K562 (cell line): ENCODE results near the gene MRTFB. TPM values are rescaled to one million over a fixed set of nuclear protein-coding genes. Genes with fewer than 3 reads are reported as not detected.

ENCODE experiments used
- ATAC-seq: fragments of 200-7000 bp; cut with Tn5 transposase; 3 replicates; pipeline ENCODE4 v1.9.1; 2020; ENCODE audit warnings: moderate library complexity
- BruUV-seq: library from RNA; stranded (reverse); fragments of 400-500 nt; replicated peaks from 2 replicates; lab custom pipeline; 2021; lab: Mats Ljungman, UMichigan
- CTCF ChIA-PET: fragments of 300-600 bp; formaldehyde crosslinking; extraction: SDS; loops from one replicate; lab custom pipeline; 2021; ENCODE audit warnings: low intra/inter-chr PET ratio; lab: Yijun Ruan, JAX
- POLR2A ChIA-PET: fragments of 300-600, 350-650 bp; sonication (Branson Sonifier 250); formaldehyde crosslinking; extraction: SDS; loops from one replicate; lab custom pipeline; 2021; ENCODE audit warnings: antibody characterized with exemption, inconsistent platforms; lab: Yijun Ruan, JAX
- DNase-seq, 4 experiments: peaks; one replicate each; pipeline versions ENCODE4 v3.0.0 to v3.0.0-alpha.2; 2011 to 2018; ENCODE audit warnings: low spot score in 3 of 4, mixed read lengths in 3 of 4; ENCODE audit errors: extremely low read depth in 1 of 4
- FAIRE-seq: peaks from 2 replicates; lab custom pipeline; 2011; peaks lifted over from hg19 to GRCh38; lab: Jason Lieb, UNC
- H2AFZ ChIP-seq: 2 replicates; pipeline ENCODE4 v1.6.0; 2011; ENCODE audit warnings: low read depth, low read length, control low read depth, inconsistent platforms
- H3K27ac ChIP-seq: fragments of 200-600 bp; 3 replicates; pipeline ENCODE4 v1.8.0; 2011; ENCODE audit warnings: low read depth, mild to moderate bottlenecking, control low read depth, inconsistent platforms, low read length, moderate library complexity, mixed read lengths; ENCODE audit errors: extremely low read depth
- H3K27me3 ChIP-seq, 2 experiments: fragments of 300-600 bp in 1 of 2; 2 replicates in 1 of 2; 3 replicates in 1 of 2; pipeline versions ENCODE4 v1.6.0 to v1.8.0; 2011; ENCODE audit warnings: inconsistent platforms in 2 of 2, low read length in 2 of 2, mild to moderate bottlenecking in 1 of 2, mixed read lengths in 1 of 2, moderate library complexity in 1 of 2; ENCODE audit not compliant: control insufficient read depth in 2 of 2, insufficient read depth in 2 of 2
- H3K36me3 ChIP-seq: fragments of 300-600 bp; 3 replicates; pipeline ENCODE4 v1.8.0; 2011; ENCODE audit warnings: mild to moderate bottlenecking, low read length, inconsistent platforms; ENCODE audit not compliant: control insufficient read depth, insufficient read depth
- H3K4me1 ChIP-seq, 2 experiments: fragments of 200-600 bp in 1 of 2; replicated peaks in 1 of 2; 2 replicates in 1 of 2; 3 replicates in 1 of 2; pipeline versions ENCODE4 v1.5.1 to v1.8.0; 2011; ENCODE audit warnings: inconsistent platforms in 2 of 2, low read length in 2 of 2, mild to moderate bottlenecking in 1 of 2, mixed read lengths in 1 of 2, moderate library complexity in 1 of 2; ENCODE audit not compliant: control insufficient read depth in 2 of 2, insufficient read depth in 2 of 2
- H3K4me2 ChIP-seq: 2 replicates; pipeline ENCODE4 v1.6.1; 2011; ENCODE audit warnings: low read length, control low read depth, inconsistent platforms, mixed read lengths; ENCODE audit not compliant: insufficient read depth
- H3K4me3 ChIP-seq: fragments of 200-600 bp; sonication (generic), shearing (Covaris generic); 2 replicates; pipeline ENCODE4 v1.5.1; 2016; ENCODE audit warnings: control low read depth, inconsistent platforms
- H3K79me2 ChIP-seq: fragments of 200-600 bp; 3 replicates; pipeline ENCODE4 v1.8.0; 2011; ENCODE audit warnings: low read length, inconsistent platforms; ENCODE audit not compliant: control insufficient read depth, insufficient read depth
- H3K9ac ChIP-seq, 2 experiments: 2 replicates each; pipeline versions ENCODE4 v1.6.0 to v1.6.1; 2011; ENCODE audit warnings: low read depth in 2 of 2, low read length in 2 of 2, control low read depth in 1 of 2, inconsistent platforms in 1 of 2, mild to moderate bottlenecking in 1 of 2, mixed read lengths in 1 of 2; ENCODE audit not compliant: insufficient read depth in 1 of 2
- H3K9me1 ChIP-seq: one replicate; pipeline ENCODE4 v1.6.0; 2011; ENCODE audit warnings: inconsistent platforms, mild to moderate bottlenecking, low read length, moderate library complexity; ENCODE audit not compliant: control insufficient read depth, insufficient read depth
- H3K9me3 ChIP-seq: replicated peaks from 2 replicates; pipeline ENCODE4 v1.5.1; 2011; ENCODE audit warnings: low read depth, low read length, inconsistent platforms; ENCODE audit not compliant: control insufficient read depth, insufficient read depth
- H4K20me1 ChIP-seq: replicated peaks from 2 replicates; pipeline ENCODE4 v1.6.1; 2011; ENCODE audit warnings: low read length, inconsistent platforms, mixed read lengths; ENCODE audit not compliant: control insufficient read depth, insufficient read depth
- ATF1 ChIP-seq, 2 experiments: fragments of 450-650 bp in 1 of 2; IDR thresholded peaks; 2 replicates each; pipeline ENCODE4 v1.6.1; 2016; ENCODE audit warnings: missing compliant biosample characterization in 1 of 2, missing genetic modification characterization in 1 of 2
- CREM ChIP-seq: IDR thresholded peaks from 2 replicates; pipeline ENCODE4 v1.6.1; 2014; ENCODE audit warnings: antibody characterized with exemption, low read depth
- MTA2 ChIP-seq: fragments of 450-650 bp; IDR thresholded peaks from 2 replicates; pipeline ENCODE4 v1.6.1; 2016; ENCODE audit warnings: low read depth
- ZBED1 ChIP-seq: IDR thresholded peaks from 2 replicates; pipeline ENCODE4 v1.6.1; 2014
- ZBTB40 ChIP-seq, 2 experiments: fragments of 450-650 bp in 1 of 2; sonication (generic) in 1 of 2; formaldehyde crosslinking in 1 of 2; IDR thresholded peaks; 2 replicates each; pipeline versions ENCODE4 v1.7.1 to v1.9.0; 2016 to 2022; ENCODE audit warnings: inconsistent platforms in 1 of 2, mild to moderate bottlenecking in 1 of 2, missing genetic modification reagents in 1 of 2
- ZC3H11A ChIP-seq: IDR thresholded peaks from 2 replicates; pipeline ENCODE4 v1.6.1; 2012; ENCODE audit warnings: low read depth, low read length, improper control_type of control experiment
- ZNF12 ChIP-seq: sonication (generic); formaldehyde crosslinking; IDR thresholded peaks from 2 replicates; pipeline ENCODE4 v1.4.0; 2020; ENCODE audit warnings: mild to moderate bottlenecking, missing genetic modification reagents
- ZNF121 ChIP-seq: sonication (generic); formaldehyde crosslinking; conservative IDR thresholded peaks from 2 replicates; pipeline ENCODE4 v1.8.0; 2022; ENCODE audit warnings: missing genetic modification reagents
- ZNF124 ChIP-seq: sonication (generic); formaldehyde crosslinking; IDR thresholded peaks from 2 replicates; pipeline ENCODE4 v1.8.1; 2022; ENCODE audit warnings: missing genetic modification reagents
- ZNF263 ChIP-seq: sonication (generic); formaldehyde crosslinking; IDR thresholded peaks from 2 replicates; pipeline ENCODE4 v1.8.0; 2022; ENCODE audit warnings: mild to moderate bottlenecking, missing genetic modification reagents, borderline replicate concordance
- ZNF444 ChIP-seq: fragments of 250-450 bp; sonication (Bioruptor Pico); IDR thresholded peaks from 2 replicates; pipeline ENCODE4 v1.4.0; 2020; ENCODE audit warnings: mild to moderate bottlenecking, moderate library complexity
- ZNF639 ChIP-seq, 2 experiments: fragments of 200-800 bp in 1 of 2; sonication (Bioruptor generic) in 1 of 2; sonication (generic) in 1 of 2; formaldehyde crosslinking in 1 of 2; IDR thresholded peaks in 1 of 2; conservative IDR thresholded peaks in 1 of 2; 2 replicates each; pipeline versions ENCODE4 v1.5.0 to v1.6.1; 2016 to 2020; ENCODE audit warnings: missing compliant biosample characterization in 1 of 2, missing genetic modification characterization in 1 of 2, missing genetic modification reagents in 1 of 2
- WGBS: fragments of 100-300 bp; shearing (Covaris generic); methylation state at CpG from one replicate; pipeline ENCODE4 v1.1.6; 2016; ENCODE audit warnings: low coverage, mixed read lengths; ENCODE audit not compliant: insufficient coverage; ENCODE audit errors: missing lambda C conversion rate; 5-methylcytosine and 5-hydroxymethylcytosine counted together
- in situ Hi-C: fragments of 300-500 bp; cut with MboI; formaldehyde crosslinking; loops from 4 replicates; pipeline ENCODE4 v1.15.0; 2018; ENCODE audit warnings: inconsistent platforms, mixed read lengths
- intact Hi-C: fragments of 100-400 bp; cut with micrococcal nuclease; formaldehyde crosslinking; loops from 2 replicates; pipeline ENCODE4 v1.14.2; 2022
- polyA plus RNA-seq, 8 experiments: library from polyadenylated mRNA; depleted of rRNA in 4 of 8; stranded (reverse) in 5 of 8; unstranded in 3 of 8; fragments of >200 nt; fragmentation: Nextera tagmentation in 2 of 8; fragmentation: Illumina TruSeq in 1 of 8; extraction: Ambion mirVana in 2 of 8; extraction: Trizol in 1 of 8; gene quantifications; 2 replicates each; pipeline versions ENCODE4 v1.2.1 to v1.2.3, GENCODE V29; 2011 to 2014; ENCODE audit warnings: inconsistent platforms in 1 of 8, missing spikeins in 1 of 8
- total RNA-seq, 7 experiments: library from RNA; depleted of rRNA in 6 of 7; stranded (reverse); fragments of >200 nt in 6 of 7; fragmentation: Illumina TruSeq in 2 of 7; extraction: Trizol in 2 of 7; gene quantifications; 2 replicates each; pipeline versions ENCODE4 v1.2.1 to v1.2.3, GENCODE V29; 2011 to 2021; ENCODE audit warnings: low replicate concordance in 1 of 7

Gene MRTFB
- total and polyA plus RNA-seq, 9 of the 15 experiments (the other 6 are each of a cell fraction or from before 2014, with no cell fraction given), result 2.2 to 12.7 (median 7.0) TPM

DNA sequence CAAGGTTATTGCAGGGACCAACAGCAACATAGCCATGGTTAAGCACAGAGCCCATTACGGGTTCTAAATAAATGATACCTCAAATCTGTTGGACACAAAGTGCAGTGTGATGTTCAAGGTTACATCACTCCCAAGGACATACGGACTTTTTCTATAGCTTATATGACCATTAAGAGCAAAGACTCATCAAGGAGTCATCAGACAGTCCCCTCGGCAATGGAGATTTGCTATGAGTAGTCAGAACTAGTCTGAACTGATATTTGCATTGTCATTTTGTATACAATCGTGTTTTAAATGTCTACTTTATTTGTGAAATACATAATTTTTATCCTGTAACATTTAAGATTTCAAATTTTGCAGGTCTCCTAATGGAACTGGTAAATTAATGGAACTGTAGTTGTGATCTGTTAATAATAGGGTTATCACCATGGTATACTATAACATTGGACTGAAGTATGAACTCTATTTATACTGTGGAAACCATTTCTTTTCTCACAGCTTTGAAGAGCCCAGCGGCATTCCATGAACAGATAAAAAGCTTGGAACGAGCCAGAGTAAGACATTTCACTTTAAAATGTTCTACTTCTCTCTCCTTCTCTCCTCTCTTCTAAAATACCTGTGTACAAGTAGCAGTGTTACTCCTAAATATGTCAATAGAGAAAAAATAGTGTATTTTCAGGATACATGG, 140.9 kb downstream of the MRTFB start:
- CTCF ChIA-PET, result no interaction called here
- H3K4me2 ChIP-seq, result no peak overlapping the region
- H4K20me1 ChIP-seq, result no peaks in the 10 kb centered on the region
- H3K9me1 ChIP-seq, result no peaks in the 10 kb centered on the region
- H3K4me1 ChIP-seq, result no peaks in the 10 kb centered on the region
- H3K79me2 ChIP-seq, result no peaks in the 10 kb centered on the region
- peaks cover 8% of the 10 kb centered on the region; the same call in 2 of the 3 replicates for H3K36me3 ChIP-seq
- DNase-seq (no peak), ATAC-seq (no peak), FAIRE-seq (no peak)
- in situ Hi-C loops, result no loop called here
- no peaks in the 10 kb centered on the region for H3K27me3 ChIP-seq
- H3K9me3 ChIP-seq, result no peaks in the 10 kb centered on the region
- POLR2A ChIA-PET, result interaction anchor here (0.7 kb wide), 1 partner anchor 72 kb away, joined by 3 read pairs; no protein-coding TSS in a partner anchor
- H3K9ac ChIP-seq, result no peak overlapping the region
- H3K27ac ChIP-seq, result no peak overlapping the region
- no TSS peak for BruUV-seq
- WGBS, result 68% methylated on average over 6 of the region's 6 CpGs
- no peak overlapping the region for H2AFZ ChIP-seq
- intact Hi-C loops, result no loop called here
- no peak overlapping the region for H3K4me3 ChIP-seq
- no peak for TF ChIP-seq ZNF12 (CRISPR knock-in tag)
- no peak for TF ChIP-seq ZNF263 (CRISPR knock-in tag)
- no peak for TF ChIP-seq ZNF444 (CRISPR knock-in tag)
- no peak for TF ChIP-seq ZNF124 (CRISPR knock-in tag)
- no peak for TF ChIP-seq MTA2
- TF ChIP-seq ATF1 (CRISPR knock-in tag; IDR thresholded peaks at IDR 0.05), result no peak
- TF ChIP-seq ATF1 (tag; IDR thresholded peaks at IDR 0.05), result no peak
- no peak for TF ChIP-seq ZNF639 (CRISPR knock-in tag; conservative IDR thresholded peaks at IDR 0.05 in 1 of 2, IDR thresholded peaks at IDR 0.05 in 1 of 2)
- no peak for TF ChIP-seq CREM
- TF ChIP-seq ZNF121 (CRISPR knock-in tag), result no peak
- TF ChIP-seq ZBED1, result no peak
- no peak for TF ChIP-seq ZBTB40 (IDR thresholded peaks at IDR 0.05)
- TF ChIP-seq ZBTB40 (CRISPR knock-in tag; IDR thresholded peaks at IDR 0.05), result no peak
- TF ChIP-seq ZC3H11A, result no peak
